Measurements from ENCODE around the gene SH2D7.

The SH2D7 gene

GRCh38 chr15:78107471-78107870, 15.1 kb downstream of the SH2D7 start:
- no peak overlapping the region for H3K4me3 ChIP-seq
- no peak overlapping the region for H3K27ac ChIP-seq
- no peak for TF ChIP-seq Cebpa-rat (IDR thresholded peaks at IDR 0.05)
- H4K20me1 ChIP-seq = peaks cover 0 to 18% (median 0%) of the 10 kb centered on the region in 11 experiments; a peak in 3 of 22 replicates
- no peaks in the 10 kb centered on the region for H3K36me3 ChIP-seq
- no peaks in the 10 kb centered on the region for H3K9me3 ChIP-seq (replicated peaks in 1 of 11)
- H3K4me1 ChIP-seq = peaks cover 34 to 43% (median 39%) of the 10 kb centered on the region in 10 experiments
- no peak overlapping the region for H3K4me2 ChIP-seq
- H3K9ac ChIP-seq = no peak overlapping the region
- no peaks in the 10 kb centered on the region for H3K27me3 ChIP-seq

GRCh38 chr15:78108300-78109084, 16.1 kb downstream of the SH2D7 start:
- no peak for TF ChIP-seq Cebpa-rat (IDR thresholded peaks at IDR 0.05)
- Histone ChIP-seq H3K4me3 (no peak overlapping the region), H3K4me2 (no peak overlapping the region), H3K9me3 (replicated peaks in 1 of 11) (no peaks in the 10 kb centered on the region), H3K36me3 (no peaks in the 10 kb centered on the region), H3K27ac (no peak overlapping the region), H3K27me3 (no peaks in the 10 kb centered on the region), H3K9ac (no peak overlapping the region), H4K20me1 (peaks cover 0 to 17% (median 0%) of the 10 kb centered on the region in 11 experiments; a peak in 3 of 22 replicates), H3K4me1 (peaks cover 29 to 33% (median 31%) of the 10 kb centered on the region in 10 experiments)

- Histone ChIP-seq H3K36me3 (no peaks in the 10 kb centered on the region), H4K20me1 (peaks cover 0 to 17% (median 0%) of the 10 kb centered on the region in 11 experiments; a peak in 1 of 22 replicates), H3K9me3 (replicated peaks in 1 of 11) (no peaks in the 10 kb centered on the region), H3K9ac (no peak overlapping the region), H3K27me3 (no peaks in the 10 kb centered on the region), H3K27ac (no peak overlapping the region), H3K4me2 (no peak overlapping the region), H3K4me3 (no peak overlapping the region), H3K4me1 (peaks cover 23 to 32% (median 29%) of the 10 kb centered on the region in 10 experiments)
- no peak for TF ChIP-seq Cebpa-rat (IDR thresholded peaks at IDR 0.05)
Measured at GRCh38 chr15:78109156-78109555, 16.8 kb downstream of the SH2D7 start.

- Histone ChIP-seq H3K27ac (no peak overlapping the region), H3K36me3 (no peaks in the 10 kb centered on the region), H3K9me3 (replicated peaks in 1 of 11) (no peaks in the 10 kb centered on the region), H3K27me3 (no peaks in the 10 kb centered on the region), H3K4me1 (peaks cover 13 to 28% (median 20%) of the 10 kb centered on the region in 10 experiments), H3K4me3 (no peak overlapping the region), H3K9ac (no peak overlapping the region), H3K4me2 (no peak overlapping the region), H4K20me1 (peaks cover 0 to 15% (median 0%) of the 10 kb centered on the region in 11 experiments; a peak in 1 of 22 replicates)
- TF ChIP-seq Cebpa-rat (IDR thresholded peaks at IDR 0.05) = no peak
Measured at GRCh38 chr15:78110096-78110495, 17.7 kb downstream of the SH2D7 start.

- no peak overlapping the region for H3K4me2 ChIP-seq
- TF ChIP-seq Cebpa-rat (IDR thresholded peaks at IDR 0.05) = no peak
- no peak overlapping the region for H3K4me3 ChIP-seq
- H4K20me1 ChIP-seq = peaks cover 0 to 8% (median 0%) of the 10 kb centered on the region in 11 experiments; a peak in 1 of 22 replicates
- no peaks in the 10 kb centered on the region for H3K36me3 ChIP-seq
- peaks cover 4 to 23% (median 14%) of the 10 kb centered on the region in 10 experiments for H3K4me1 ChIP-seq
- no peaks in the 10 kb centered on the region for H3K9me3 ChIP-seq (replicated peaks in 1 of 11)
- peak overlapping the region in 1 of 11 experiments; percentile 19; a peak in 1 of 22 replicates for H3K9ac ChIP-seq
- no peak overlapping the region for H3K27ac ChIP-seq
- H3K27me3 ChIP-seq = no peaks in the 10 kb centered on the region
Measured at GRCh38 chr15:78110916-78111475, 18.6 kb downstream of the SH2D7 start.

GRCh38 chr15:78111788-78112187, 19.4 kb downstream of the SH2D7 start:
- Histone ChIP-seq H3K27me3 (no peaks in the 10 kb centered on the region), H3K4me2 (no peak overlapping the region), H3K4me1 (peaks cover 0 to 17% (median 8%) of the 10 kb centered on the region in 10 experiments; a peak in 11 of 20 replicates), H3K9ac (peak overlapping the region in 3 of 11 experiments; percentile 14 to 40 (median 19); a peak in 2 of 22 replicates), H3K36me3 (no peaks in the 10 kb centered on the region), H3K4me3 (no peak overlapping the region), H4K20me1 (peaks cover 0 to 8% (median 0%) of the 10 kb centered on the region in 11 experiments; a peak in 1 of 22 replicates), H3K9me3 (replicated peaks in 1 of 11) (no peaks in the 10 kb centered on the region), H3K27ac (no peak overlapping the region)
- TF ChIP-seq Cebpa-rat (IDR thresholded peaks at IDR 0.05) = no peak

- no peak for TF ChIP-seq Cebpa-rat (IDR thresholded peaks at IDR 0.05)
- Histone ChIP-seq H3K4me2 (no peak overlapping the region), H3K36me3 (no peaks in the 10 kb centered on the region), H3K9me3 (replicated peaks in 1 of 11) (no peaks in the 10 kb centered on the region), H3K4me1 (peaks cover 0 to 17% (median 8%) of the 10 kb centered on the region in 10 experiments; a peak in 11 of 20 replicates), H3K9ac (no peak overlapping the region; a peak in 1 of 22 replicates), H4K20me1 (peaks cover 0 to 8% (median 0%) of the 10 kb centered on the region in 11 experiments; a peak in 1 of 22 replicates), H3K4me3 (no peak overlapping the region), H3K27ac (no peak overlapping the region), H3K27me3 (no peaks in the 10 kb centered on the region)
Measured at GRCh38 chr15:78112551-78112950, 20.2 kb downstream of the SH2D7 start.

GRCh38 chr15:78120523-78120922, 28.2 kb downstream of the SH2D7 start:
- TF ChIP-seq Cebpa-rat (IDR thresholded peaks at IDR 0.05) = no peak
- Histone ChIP-seq H3K4me3 (no peak overlapping the region), H3K9me3 (replicated peaks in 1 of 11) (no peaks in the 10 kb centered on the region), H3K36me3 (no peaks in the 10 kb centered on the region), H3K27me3 (no peaks in the 10 kb centered on the region), H4K20me1 (no peaks in the 10 kb centered on the region; a peak in 1 of 22 replicates), H3K4me1 (0 out of 20 replicates have a peak, but pooled peaks cover 0 to 1% (median 0%) of the 10 kb centered on the region in 10 experiments), H3K27ac (no peak overlapping the region), H3K9ac (no peak overlapping the region), H3K4me2 (no peak overlapping the region)

GRCh38 chr15:78125267-78125666, 32.9 kb downstream of the SH2D7 start:
- peaks cover 0 to 10% (median 7%) of the 10 kb centered on the region in 10 experiments; a peak in 6 of 20 replicates for H3K4me1 ChIP-seq
- H3K27me3 ChIP-seq = no peaks in the 10 kb centered on the region
- no peaks in the 10 kb centered on the region for H3K36me3 ChIP-seq
- no peaks in the 10 kb centered on the region for H3K9me3 ChIP-seq (replicated peaks in 1 of 11)
- H4K20me1 ChIP-seq = peaks cover 0 to 12% (median 0%) of the 10 kb centered on the region in 11 experiments; a peak in 2 of 22 replicates
- H3K4me3 ChIP-seq = no peak overlapping the region
- TF ChIP-seq Cebpa-rat (IDR thresholded peaks at IDR 0.05) = no peak
- no peak overlapping the region for H3K27ac ChIP-seq
- H3K9ac ChIP-seq = no peak overlapping the region
- H3K4me2 ChIP-seq = no peak overlapping the region
